H54 (cell line): ENCODE data around the gene SLC24A1.

ENCODE experiments used
- DNase-seq: peaks from one replicate; pipeline ENCODE4 v3.0.0; 2011; ENCODE audit warnings: low spot score, mixed read lengths; ENCODE audit not compliant: insufficient read length
- FAIRE-seq: peaks from 3 replicates; lab custom pipeline; 2011; peaks lifted over from hg19 to GRCh38; lab: Jason Lieb, UNC
- POLR2A ChIP-seq: IDR thresholded peaks from 2 replicates; pipeline ENCODE4 v1.6.1; 2011; ENCODE audit warnings: low read depth, mild to moderate bottlenecking, low read length

The SLC24A1 gene

DNA sequence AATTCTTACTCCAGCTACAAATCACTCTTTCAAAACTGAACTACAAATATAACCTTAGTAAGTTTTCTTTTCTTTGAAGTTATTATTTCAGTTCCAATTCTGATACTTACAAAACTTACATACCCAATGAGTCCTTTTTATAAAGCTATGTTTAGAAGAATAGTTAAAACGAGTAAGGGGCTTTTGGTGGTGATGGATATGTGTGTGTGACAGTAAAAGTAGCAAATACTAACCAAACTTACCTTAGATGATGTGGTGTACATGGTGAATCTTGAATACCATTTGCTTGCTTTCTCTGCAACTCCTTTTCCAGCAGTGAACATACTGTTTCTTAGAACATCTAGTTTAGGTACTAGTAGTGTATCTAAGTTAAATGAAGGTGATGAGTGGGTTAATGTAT, 68.4 kb downstream of the SLC24A1 start:
- FAIRE-seq (no peak), DNase-seq (no peak)
- TF ChIP-seq POLR2A, result no peak

DNA sequence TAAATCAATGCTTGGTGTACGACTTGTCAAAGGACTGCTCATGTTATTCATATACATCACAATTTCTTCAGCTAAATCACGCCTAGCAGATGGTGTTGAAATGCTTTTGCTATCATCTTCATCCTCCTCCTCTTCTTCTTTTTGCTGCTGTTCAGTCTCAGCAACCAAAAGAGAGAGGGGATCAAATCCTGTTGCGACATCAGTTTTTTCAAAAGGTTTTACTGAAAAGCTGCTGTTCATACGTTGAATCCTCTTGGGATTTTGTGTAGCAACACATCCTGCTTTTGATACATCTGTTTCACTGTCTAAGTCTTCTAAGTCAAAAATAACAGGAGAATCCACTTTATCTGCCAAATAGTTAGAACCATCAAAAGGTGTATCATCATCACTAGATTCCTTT, 69.0 kb downstream of the SLC24A1 start:
- DNase-seq, result no peak
- no peak for FAIRE-seq
- TF ChIP-seq POLR2A, result no peak

DNA sequence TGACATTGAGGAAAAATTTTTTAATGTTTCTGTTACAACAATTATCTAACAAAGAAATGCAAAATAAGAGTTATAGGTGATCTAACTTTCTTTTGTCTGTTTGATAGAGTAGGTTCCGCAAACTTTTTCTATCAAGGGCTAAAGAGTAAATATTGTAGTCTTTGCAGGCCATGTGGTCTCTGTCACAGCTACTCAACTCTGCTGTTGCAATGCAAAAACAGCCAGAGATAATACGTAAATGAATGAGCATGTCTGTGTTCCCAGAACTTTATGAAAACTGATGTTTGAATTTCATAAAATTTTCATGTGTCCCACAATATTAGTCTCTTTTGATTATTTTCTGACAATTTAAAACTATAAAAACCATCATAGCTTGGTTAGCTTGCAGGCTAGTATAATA, 73.3 kb downstream of the SLC24A1 start:
- DNase-seq, result no peak
- no peak for FAIRE-seq
- TF ChIP-seq POLR2A, result no peak
